ENCODE measurements around the gene C9orf72. TPM values are rescaled to one million over a fixed set of nuclear protein-coding genes. Genes with fewer than 3 reads are reported as not detected.

C9orf72 gene
- total and polyA plus RNA-seq, 2 of the 8 experiments (the other 6 are each of a cell fraction or from before 2014, with no cell fraction given), result 7.2 to 17.5 TPM

- H2AK5ac ChIP-seq (ENCODE audit: low read depth, low read length), result no peak overlapping the region
- no peak overlapping the region for H3K9ac ChIP-seq (replicated peaks in 1 of 4; ENCODE audit: extremely low read depth in 1 of 4, low read depth in 3 of 4, low read length in 3 of 4)
- no peaks in the 10 kb centered on the region for H3K9me3 ChIP-seq (ENCODE audit: insufficient read depth in 2 of 2, low read depth in 1 of 2, low read length in 1 of 2)
- H3K56ac ChIP-seq (replicated peaks; ENCODE audit: insufficient read length, low read depth, low read length), result no peak overlapping the region
- ChIA-PET POLR2A (ENCODE audit: partially characterized antibody) (interaction anchor here (1.1 kb wide), 2 partner anchors 199 to 205 kb away, joined by 3 to 6 read pairs; no protein-coding TSS in a partner anchor), CTCF (ENCODE audit: partially characterized antibody) (interaction anchor here (0.7 to 4.6 kb wide), 8 partner anchors 8 to 290 kb away, joined by 3 to 48 read pairs (median 6); partner anchors contain the start of genes C9orf72 and MOB3B)
- no peak overlapping the region for H3K14ac ChIP-seq (ENCODE audit: insufficient read length)
- no peaks in the 10 kb centered on the region for H3K79me1 ChIP-seq (ENCODE audit: low read depth, low read length)
- H2BK5ac ChIP-seq (ENCODE audit: low read depth, low read length), result no peak overlapping the region
- H3K18ac ChIP-seq (ENCODE audit: extremely low read depth, low read length), result no peak overlapping the region
- H3K23ac ChIP-seq (ENCODE audit: insufficient read length), result no peak overlapping the region
- no peaks in the 10 kb centered on the region for H3K36me3 ChIP-seq (ENCODE audit: control insufficient read depth in 2 of 4, insufficient read depth in 4 of 4, low read length in 3 of 4)
- no peak overlapping the region for H4K8ac ChIP-seq (ENCODE audit: extremely low read depth, insufficient read depth, low read length)
- H3K4me2 ChIP-seq (ENCODE audit: insufficient read depth in 1 of 2, low read depth in 2 of 2, low read length in 2 of 2), result no peak overlapping the region
- peaks cover 0 to 5% (median 0%) of the 10 kb centered on the region in 4 experiments; a peak in 2 of 7 replicates for H3K4me1 ChIP-seq (replicated peaks in 1 of 4; ENCODE audit: control insufficient read depth in 3 of 4, insufficient read depth in 4 of 4, low read length in 3 of 4)
- H4K20me1 ChIP-seq (replicated peaks in 1 of 2; ENCODE audit: control insufficient read depth in 1 of 2, insufficient read depth in 2 of 2, low read length in 2 of 2), result no peaks in the 10 kb centered on the region
- H4K91ac ChIP-seq (replicated peaks; ENCODE audit: insufficient read length, low read length), result no peak overlapping the region
- no peak overlapping the region for H3K27ac ChIP-seq (ENCODE audit: low read depth, low read length)
- no peak overlapping the region for H2BK15ac ChIP-seq (ENCODE audit: low read length)
- no peaks in the 10 kb centered on the region for H3K27me3 ChIP-seq (replicated peaks in 1 of 4; ENCODE audit: control insufficient read depth in 3 of 4, extremely low read depth in 1 of 4, insufficient read depth in 3 of 4, low read length in 3 of 4)
- no peaks in the 10 kb centered on the region for H3K79me2 ChIP-seq (ENCODE audit: control insufficient read depth in 1 of 2, insufficient read depth in 2 of 2, low read length in 2 of 2)
- no peak overlapping the region for H2BK120ac ChIP-seq (replicated peaks; ENCODE audit: low read depth, low read length)
- H3K4ac ChIP-seq (replicated peaks; ENCODE audit: insufficient read length, low read depth, low read length), result no peak overlapping the region
- TF ChIP-seq EP300 (IDR thresholded peaks at IDR 0.05; ENCODE audit: borderline replicate concordance in 1 of 2, low read depth in 2 of 2, low read length in 2 of 2) (no peak), CBX5 (IDR thresholded peaks at IDR 0.05; ENCODE audit: low read depth, low read length) (no peak), NANOG (IDR thresholded peaks at IDR 0.05; ENCODE audit: insufficient read depth, low read depth, low read length, poor library complexity, severe bottlenecking) (no peak), EGR1 (IDR thresholded peaks at IDR 0.05; ENCODE audit: borderline replicate concordance, low read depth, low read length) (no peak), SIN3A (conservative IDR thresholded peaks at IDR 0.05 in 1 of 2, IDR thresholded peaks at IDR 0.05 in 1 of 2; ENCODE audit: low read depth in 1 of 2, low read length in 2 of 2) (no peak)
- no peak overlapping the region for H2BK20ac ChIP-seq (ENCODE audit: low read length)
- 88% methylated on average over 1 of the region's 1 CpG; no CpG with 5 or more reads in 1 of the 2 experiments for WGBS, 2 experiments (ENCODE audit: extremely low coverage in 1 of 2, insufficient coverage in 1 of 2, insufficient read length in 1 of 2, insufficient replicate concordance in 2 of 2, low coverage in 1 of 2, low lambda C conversion rate in 2 of 2, missing lambda C conversion rate in 1 of 2)
- H2BK12ac ChIP-seq (ENCODE audit: low read depth, low read length), result no peak overlapping the region
- DNase-seq (ENCODE audit: low read depth in 1 of 2, low spot score in 2 of 2) (no peak), FAIRE-seq (no peak)
- no peaks in the 10 kb centered on the region; the same call in 1 of the 2 replicates for H3K23me2 ChIP-seq (ENCODE audit: low read depth, low read length)
- no peak overlapping the region for H3K4me3 ChIP-seq (ENCODE audit: extremely low read depth in 1 of 4, insufficient read depth in 2 of 4, low read depth in 3 of 4, low read length in 4 of 4)
- H4K5ac ChIP-seq (ENCODE audit: insufficient read length, low read depth, low read length), result no peak overlapping the region
- no peak overlapping the region for H2AFZ ChIP-seq (ENCODE audit: low read length)
Measured at GRCh38 chr9:27537756-27538155, 35.5 kb downstream of the C9orf72 start.
